ENCODE measurements around the gene HOXD9.

Gene HOXD9

GRCh38 chr2:176124110-176124946 lies 1.8 kb downstream of the HOXD9 start:
- DNase-seq (ENCODE audit: low read depth), result no peak

- DNase-seq (ENCODE audit: low read depth), result no peak
Measured at GRCh38 chr2:176124947-176125771, 2.6 kb downstream of the HOXD9 start.

- DNase-seq (ENCODE audit: low read depth), result no peak
Measured at GRCh38 chr2:176125772-176126054, 3.2 kb downstream of the HOXD9 start.

- peak; percentile 25 for DNase-seq (ENCODE audit: low read depth)
Measured at GRCh38 chr2:176126929-176127773, 4.6 kb downstream of the HOXD9 start.

- DNase-seq (ENCODE audit: low read depth), result no peak
Measured at GRCh38 chr2:176127774-176128072, 5.2 kb downstream of the HOXD9 start.

GRCh38 chr2:176128172-176128981 lies 5.9 kb downstream of the HOXD9 start:
- no peak for DNase-seq (ENCODE audit: low read depth)

DNA sequence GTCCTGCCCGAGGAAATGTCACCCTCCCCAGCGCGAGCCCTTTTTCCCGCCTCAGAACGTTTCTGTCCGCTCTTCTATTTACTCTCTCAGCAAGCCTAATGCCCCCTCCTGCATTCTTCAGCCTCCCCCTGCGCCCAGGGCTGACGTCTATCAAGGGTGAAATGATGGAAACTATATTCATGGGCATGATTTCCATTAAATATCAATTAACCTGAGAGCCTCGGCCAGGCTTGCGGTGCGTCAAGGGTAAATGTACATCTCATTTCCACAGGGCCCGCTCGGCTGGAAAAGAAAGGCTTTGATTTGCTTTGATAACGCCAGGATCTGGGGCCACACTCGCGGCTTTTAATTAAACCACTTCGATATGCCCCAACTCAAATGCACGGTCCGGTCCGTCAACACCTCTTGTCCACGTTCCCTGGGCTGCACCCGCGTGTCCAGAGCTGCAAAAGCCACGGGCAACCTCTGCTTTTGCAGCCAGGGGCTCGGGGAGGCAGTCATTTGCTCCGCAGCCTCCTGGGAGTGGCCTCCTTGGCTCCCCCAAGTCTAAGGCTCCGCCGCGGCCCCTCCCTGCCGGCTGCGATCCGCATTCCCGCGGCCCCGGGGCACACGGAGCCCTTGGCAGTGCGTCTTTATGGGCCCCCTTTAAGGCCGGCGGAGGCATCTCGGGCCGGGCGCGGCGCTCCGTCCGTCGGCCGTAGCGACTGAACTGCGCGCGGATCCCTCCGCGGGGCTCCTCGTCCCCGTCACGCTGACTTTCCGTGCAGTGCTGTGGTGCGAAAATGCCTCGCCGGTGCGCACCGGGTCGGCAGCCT lies 6.7 kb downstream of the HOXD9 start, which contains the start of gene HOXD8:
HOXD8 (plus strand) TSS at position 724 of the 815 bp plus-strand sequence. CDS start 662 bp downstream, outside the sequence.
- DNase-seq (ENCODE audit: low read depth), result no peak

DNA sequence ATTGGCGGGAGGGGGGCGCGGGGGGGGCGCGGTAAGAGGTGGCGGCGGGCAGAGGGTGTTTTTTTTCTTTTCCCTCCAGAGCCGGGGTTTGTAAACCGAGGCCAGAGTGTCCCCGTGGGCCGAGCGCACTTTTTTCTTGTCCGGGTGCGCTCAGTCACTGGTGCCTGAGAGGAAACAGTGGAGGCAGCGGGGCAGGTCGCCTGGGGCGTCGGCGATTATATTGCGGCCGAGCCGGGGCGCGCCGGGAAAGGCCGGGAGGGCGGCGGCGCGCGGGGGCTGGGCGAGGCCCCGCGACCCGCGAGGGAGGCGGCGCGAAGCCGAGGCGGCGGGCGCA lies 7.3 kb downstream of the HOXD9 start:
- DNase-seq (ENCODE audit: low read depth), result no peak

DNA sequence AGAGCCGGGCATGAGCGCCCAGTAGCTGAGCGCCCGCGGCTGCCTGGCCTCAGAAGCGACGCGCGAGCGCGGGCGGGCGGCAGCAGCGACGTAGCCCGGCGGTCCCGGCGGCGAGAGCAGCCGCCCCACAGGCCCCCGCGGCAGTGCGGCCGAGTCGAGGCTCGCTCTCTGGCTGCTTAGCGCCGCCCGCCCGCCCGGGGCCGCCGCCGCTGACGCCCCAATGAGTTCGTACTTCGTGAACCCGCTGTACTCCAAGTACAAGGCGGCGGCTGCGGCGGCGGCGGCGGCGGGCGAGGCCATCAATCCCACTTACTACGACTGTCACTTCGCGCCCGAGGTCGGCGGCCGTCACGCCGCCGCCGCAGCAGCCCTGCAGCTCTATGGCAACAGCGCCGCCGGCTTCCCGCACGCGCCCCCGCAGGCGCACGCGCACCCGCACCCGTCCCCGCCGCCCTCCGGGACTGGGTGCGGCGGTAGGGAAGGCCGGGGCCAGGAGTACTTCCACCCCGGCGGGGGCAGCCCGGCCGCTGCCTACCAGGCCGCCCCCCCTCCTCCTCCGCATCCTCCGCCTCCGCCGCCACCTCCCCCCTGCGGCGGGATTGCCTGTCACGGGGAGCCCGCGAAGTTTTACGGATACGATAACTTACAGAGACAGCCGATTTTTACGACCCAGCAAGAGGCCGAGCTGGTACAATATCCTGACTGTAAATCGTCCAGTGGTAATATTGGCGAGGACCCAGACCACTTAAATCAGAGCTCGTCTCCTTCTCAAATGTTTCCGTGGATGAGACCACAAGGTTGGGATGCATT lies 7.8 kb downstream of the HOXD9 start:
- DNase-seq (ENCODE audit: low read depth), result no peak

GRCh38 chr2:176130957-176131847 lies 8.7 kb downstream of the HOXD9 start:
- DNase-seq (ENCODE audit: low read depth), result no peak

- DNase-seq (ENCODE audit: low read depth), result no peak
Measured at GRCh38 chr2:176131848-176132158, 9.3 kb downstream of the HOXD9 start.

GRCh38 chr2:176132205-176133171 lies 10.0 kb downstream of the HOXD9 start:
- DNase-seq (ENCODE audit: low read depth), result no peak

GRCh38 chr2:176133389-176133788 lies 10.9 kb downstream of the HOXD9 start:
- no peak for DNase-seq (ENCODE audit: low read depth)

DNA sequence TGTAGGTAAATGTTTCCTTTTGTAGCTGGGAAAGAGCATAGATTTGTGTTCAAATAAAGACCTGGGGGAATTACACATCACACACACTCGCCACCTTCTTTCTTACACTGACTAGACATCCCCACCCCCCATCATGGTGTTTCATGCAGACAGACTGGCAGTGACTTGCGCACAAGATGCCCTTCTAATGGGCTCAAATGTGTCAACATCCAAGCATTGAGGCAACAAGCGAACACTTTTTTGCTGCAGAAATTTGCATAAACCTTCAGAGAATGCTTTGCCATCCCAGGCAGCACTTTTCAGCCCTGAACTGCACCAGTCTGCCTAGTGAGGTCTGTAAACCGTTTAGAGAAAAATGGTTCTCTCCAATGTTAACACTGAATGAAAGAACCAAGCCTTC lies 11.5 kb downstream of the HOXD9 start:
- DNase-seq (ENCODE audit: low read depth), result no peak

- DNase-seq (ENCODE audit: low read depth), result no peak
Measured at GRCh38 chr2:176135035-176135440, 12.5 kb downstream of the HOXD9 start.

- no peak for DNase-seq (ENCODE audit: low read depth)
Measured at GRCh38 chr2:176136374-176137251, 14.1 kb downstream of the HOXD9 start.

DNA sequence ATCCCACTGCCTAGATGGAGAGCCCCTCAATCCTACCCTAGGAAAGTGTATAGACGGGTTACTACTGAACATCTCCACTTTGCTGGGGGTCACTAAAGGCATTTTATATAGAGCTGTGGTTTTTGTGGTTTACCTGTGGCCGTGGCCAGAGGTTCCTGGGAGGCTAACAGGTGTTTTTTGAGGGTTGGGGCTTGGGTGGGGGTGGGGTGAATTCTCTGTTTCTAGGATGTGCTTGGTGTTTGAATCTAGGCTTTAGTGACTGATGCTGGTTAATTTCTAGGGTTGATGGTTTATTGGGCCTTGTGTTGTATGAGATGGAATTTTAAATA lies 14.7 kb downstream of the HOXD9 start:
- no peak for DNase-seq (ENCODE audit: low read depth)
